Endothelial cell (in vitro differentiated cells): ENCODE measurements around the gene ARIH2. TPM values are rescaled to one million over a fixed set of nuclear protein-coding genes. Genes with fewer than 3 reads are reported as not detected.
A peak's percentile ranks its signal among the peaks of the same experiment; 100 is the strongest.

Source experiments
- DNase-seq: peaks from one replicate; pipeline ENCODE4 v3.0.0; 2021; ENCODE audit warnings: low spot score
- H3K27ac Mint-ChIP-seq: one replicate; pipeline ENCODE4 v1.8.0; 2021; ENCODE audit warnings: mixed read lengths, inconsistent platforms; ENCODE audit not compliant: unreplicated experiment
- H3K27me3 Mint-ChIP-seq: one replicate; pipeline ENCODE4 v1.8.0; 2021; ENCODE audit warnings: mild to moderate bottlenecking, moderate library complexity, mixed read lengths, inconsistent platforms; ENCODE audit not compliant: unreplicated experiment
- H3K36me3 Mint-ChIP-seq: one replicate; pipeline ENCODE4 v1.8.0; 2021; ENCODE audit warnings: mild to moderate bottlenecking, low read depth, mixed read lengths, inconsistent platforms; ENCODE audit not compliant: unreplicated experiment
- H3K4me1 Mint-ChIP-seq: one replicate; pipeline ENCODE4 v1.8.0; 2021; ENCODE audit warnings: mild to moderate bottlenecking, mixed read lengths, inconsistent platforms; ENCODE audit not compliant: unreplicated experiment
- H3K4me3 Mint-ChIP-seq: one replicate; pipeline ENCODE4 v1.8.0; 2021; ENCODE audit warnings: mild to moderate bottlenecking, mixed read lengths, inconsistent platforms; ENCODE audit not compliant: unreplicated experiment
- H3K9me3 Mint-ChIP-seq: one replicate; pipeline ENCODE4 v1.8.0; 2021; ENCODE audit warnings: mixed read lengths, inconsistent platforms; ENCODE audit not compliant: unreplicated experiment
- total RNA-seq: library from RNA; stranded (reverse); fragmentation: NEBNext Ultra II Directional; extraction: Animal tissue kit (Norgen Biotek cat#: 25700); gene quantifications from one replicate; pipeline ENCODE4 v1.2.1, GENCODE V29; 2021; ENCODE audit not compliant: unreplicated experiment
- TF ChIP-seq, protein P1 (sequence below): fragments of 200-600 bp; sonication (generic); IDR thresholded peaks from one replicate; pipeline ENCODE4 v1.5.0; 2021; ENCODE audit warnings: antibody characterized with exemption; ENCODE audit not compliant: unreplicated experiment

ARIH2 gene
- total RNA-seq, 1 donor from 2014 or later = 57.0 TPM

DNA sequence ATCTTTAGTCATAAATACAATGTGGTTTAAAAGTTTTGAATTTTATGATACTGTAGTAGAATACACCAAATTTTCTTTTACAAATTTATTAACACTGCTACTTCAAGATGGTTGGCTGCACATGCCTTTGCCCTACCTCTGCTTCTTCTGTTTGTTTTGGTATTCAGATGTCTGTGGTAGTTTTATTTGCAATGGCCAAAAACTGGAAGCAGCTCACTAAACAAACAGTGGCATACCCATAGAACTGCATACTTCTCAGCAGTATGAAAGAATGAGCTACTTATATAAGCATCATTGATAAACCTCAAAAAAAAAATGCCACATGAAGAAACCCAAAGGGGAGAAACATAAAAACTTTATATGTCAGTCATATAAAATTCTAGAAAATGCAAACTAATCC lies 19.5 kb downstream of the ARIH2 start:
- Mint-ChIP-seq H3K4me3 (no peak overlapping the region), H3K27me3 (no peaks in the 10 kb centered on the region), H3K4me1 (no peaks in the 10 kb centered on the region), H3K9me3 (no peaks in the 10 kb centered on the region), H3K27ac (no peak overlapping the region), H3K36me3 (peaks cover 18% of the 10 kb centered on the region)
- DNase-seq = no peak
- TF ChIP-seq, protein P1, sequence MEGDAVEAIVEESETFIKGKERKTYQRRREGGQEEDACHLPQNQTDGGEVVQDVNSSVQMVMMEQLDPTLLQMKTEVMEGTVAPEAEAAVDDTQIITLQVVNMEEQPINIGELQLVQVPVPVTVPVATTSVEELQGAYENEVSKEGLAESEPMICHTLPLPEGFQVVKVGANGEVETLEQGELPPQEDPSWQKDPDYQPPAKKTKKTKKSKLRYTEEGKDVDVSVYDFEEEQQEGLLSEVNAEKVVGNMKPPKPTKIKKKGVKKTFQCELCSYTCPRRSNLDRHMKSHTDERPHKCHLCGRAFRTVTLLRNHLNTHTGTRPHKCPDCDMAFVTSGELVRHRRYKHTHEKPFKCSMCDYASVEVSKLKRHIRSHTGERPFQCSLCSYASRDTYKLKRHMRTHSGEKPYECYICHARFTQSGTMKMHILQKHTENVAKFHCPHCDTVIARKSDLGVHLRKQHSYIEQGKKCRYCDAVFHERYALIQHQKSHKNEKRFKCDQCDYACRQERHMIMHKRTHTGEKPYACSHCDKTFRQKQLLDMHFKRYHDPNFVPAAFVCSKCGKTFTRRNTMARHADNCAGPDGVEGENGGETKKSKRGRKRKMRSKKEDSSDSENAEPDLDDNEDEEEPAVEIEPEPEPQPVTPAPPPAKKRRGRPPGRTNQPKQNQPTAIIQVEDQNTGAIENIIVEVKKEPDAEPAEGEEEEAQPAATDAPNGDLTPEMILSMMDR = no peak

DNA sequence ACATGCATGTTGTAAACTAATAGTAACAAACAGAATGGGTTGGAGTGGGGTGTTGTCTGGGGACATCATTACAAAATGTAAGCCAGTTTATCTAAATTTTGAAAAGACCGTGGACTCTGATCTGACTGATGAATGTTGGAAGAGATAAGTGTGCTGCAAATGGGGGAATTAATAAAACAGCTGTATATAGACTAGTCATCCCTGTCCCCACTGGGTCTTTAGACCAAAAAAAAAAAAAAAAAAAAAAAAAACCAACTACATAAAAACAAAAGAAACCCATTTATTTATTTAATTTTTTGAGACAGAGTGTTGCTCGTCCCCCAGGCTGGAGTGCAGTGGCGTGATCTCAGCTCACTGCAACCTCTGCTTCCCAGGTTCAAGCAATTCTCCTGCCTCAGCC lies 20.0 kb downstream of the ARIH2 start:
- DNase-seq = no peak
- Mint-ChIP-seq H3K27ac (no peak overlapping the region), H3K36me3 (peaks cover 20% of the 10 kb centered on the region), H3K9me3 (no peaks in the 10 kb centered on the region), H3K4me3 (no peak overlapping the region), H3K27me3 (no peaks in the 10 kb centered on the region), H3K4me1 (no peaks in the 10 kb centered on the region)
- TF ChIP-seq, protein P1 = no peak

DNA sequence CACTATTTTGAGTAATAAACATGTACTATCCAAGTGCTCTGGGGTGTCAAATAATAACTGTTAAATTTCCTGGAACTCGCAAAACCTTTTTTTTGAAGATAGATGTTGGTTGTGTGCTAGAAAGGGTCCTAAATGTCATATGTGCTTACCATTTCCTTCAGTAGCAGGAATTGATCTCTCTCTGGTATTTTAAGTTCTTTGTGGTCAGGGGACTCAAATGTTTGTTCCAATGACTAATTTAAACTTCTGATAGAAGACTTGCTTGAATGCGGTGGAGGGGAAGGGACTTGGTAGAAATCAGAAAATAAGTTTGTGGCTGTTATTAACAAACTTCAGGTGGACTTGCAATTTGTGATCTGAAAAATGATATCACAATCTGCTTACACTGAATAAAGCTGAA lies 26.8 kb downstream of the ARIH2 start:
- H3K4me3 Mint-ChIP-seq = no peak overlapping the region
- H3K4me1 Mint-ChIP-seq = no peaks in the 10 kb centered on the region
- no peaks in the 10 kb centered on the region for H3K27me3 Mint-ChIP-seq
- H3K9me3 Mint-ChIP-seq = no peaks in the 10 kb centered on the region
- H3K27ac Mint-ChIP-seq = no peak overlapping the region
- H3K36me3 Mint-ChIP-seq = peaks cover 6% of the 10 kb centered on the region
- TF ChIP-seq, protein P1 = no peak
- no peak for DNase-seq

DNA sequence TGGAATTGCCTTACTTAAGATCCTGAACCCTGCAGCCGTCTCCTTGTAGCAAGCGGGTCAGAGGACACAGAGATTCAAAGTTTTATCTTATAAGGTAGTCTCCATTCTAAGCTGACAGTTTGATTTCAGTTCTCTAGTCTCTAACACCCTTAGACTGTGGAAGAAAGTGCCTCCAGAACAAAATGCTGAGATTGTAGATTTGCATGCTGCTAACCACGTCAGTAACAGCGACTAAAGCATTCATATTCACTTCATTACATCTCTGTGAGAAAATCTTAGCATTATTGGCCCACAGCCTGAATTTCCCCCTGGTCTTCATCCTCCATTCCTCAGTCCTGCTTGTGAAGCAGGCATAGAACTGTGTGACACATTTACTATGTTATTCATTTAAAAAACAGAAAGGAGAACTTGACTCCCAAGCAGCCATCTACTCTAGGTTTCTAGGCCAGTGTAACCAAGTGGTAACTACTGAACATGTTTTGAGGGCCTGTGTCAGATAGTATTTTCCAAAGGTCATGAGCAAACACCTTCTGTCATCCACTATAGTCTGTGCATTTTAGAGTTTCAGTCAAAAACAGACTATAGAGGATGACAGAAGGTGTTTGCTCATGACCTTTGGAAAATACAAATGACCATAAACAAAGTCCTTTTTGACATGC lies 27.4 kb downstream of the ARIH2 start:
- Mint-ChIP-seq H3K27ac (no peak overlapping the region), H3K27me3 (no peaks in the 10 kb centered on the region), H3K4me3 (no peak overlapping the region), H3K9me3 (no peaks in the 10 kb centered on the region), H3K36me3 (peaks cover 6% of the 10 kb centered on the region), H3K4me1 (no peaks in the 10 kb centered on the region)
- no peak for DNase-seq
- TF ChIP-seq, protein P1 = no peak

DNA sequence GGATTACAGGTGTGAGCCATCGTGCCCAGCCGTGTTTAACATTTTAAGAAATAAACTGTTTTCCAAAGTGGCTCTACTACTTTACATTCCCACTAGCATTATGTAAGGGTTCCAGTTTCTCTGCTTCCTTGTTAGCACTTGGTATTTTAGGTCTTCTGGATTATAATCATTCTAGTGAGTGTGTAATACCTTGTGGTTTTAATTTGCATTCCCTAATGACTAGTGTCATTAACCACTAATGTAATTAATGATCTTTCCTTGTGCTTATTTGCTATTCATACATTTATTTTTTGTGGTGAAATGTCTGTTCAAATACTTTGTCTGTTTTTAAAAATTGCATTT lies 30.7 kb downstream of the ARIH2 start:
- Mint-ChIP-seq H3K27ac (peak overlapping the region; percentile 13), H3K4me1 (no peaks in the 10 kb centered on the region), H3K36me3 (peaks cover 6% of the 10 kb centered on the region), H3K27me3 (no peaks in the 10 kb centered on the region), H3K9me3 (no peaks in the 10 kb centered on the region), H3K4me3 (no peak overlapping the region)
- DNase-seq = no peak
- TF ChIP-seq, protein P1 = no peak
